Mesothelial cell of epicardium (in vitro differentiated cells): ENCODE data around the gene SHISA7. TPM values are rescaled to one million over a fixed set of nuclear protein-coding genes. Genes with fewer than 3 reads are reported as not detected.

ENCODE experiments used
- DNase-seq, 2 experiments: peaks; one replicate each; pipeline ENCODE4 v3.0.0; 2021; ENCODE audit warnings: low spot score in 2 of 2; ENCODE audit not compliant: unreplicated experiment in 2 of 2
- H3K27ac Mint-ChIP-seq: 2 replicates; pipeline ENCODE4 v1.8.0; 2021; ENCODE audit warnings: mixed read lengths
- H3K27me3 Mint-ChIP-seq: 2 replicates; pipeline ENCODE4 v1.8.0; 2021; ENCODE audit warnings: low read depth, mixed read lengths
- H3K36me3 Mint-ChIP-seq: 2 replicates; pipeline ENCODE4 v1.8.0; 2021; ENCODE audit warnings: mixed read lengths
- H3K4me1 Mint-ChIP-seq: 2 replicates; pipeline ENCODE4 v1.8.0; 2021; ENCODE audit warnings: mixed read lengths
- H3K4me3 Mint-ChIP-seq: 2 replicates; pipeline ENCODE4 v1.8.0; 2021; ENCODE audit warnings: mild to moderate bottlenecking, moderate library complexity, mixed read lengths
- H3K9me3 Mint-ChIP-seq: 2 replicates; pipeline ENCODE4 v1.8.0; 2021; ENCODE audit warnings: mixed read lengths
- CTCF ChIP-seq: fragments of 200-600 bp; sonication (generic); IDR thresholded peaks from one replicate; pipeline ENCODE4 v1.5.0; 2021; ENCODE audit warnings: antibody characterized with exemption; ENCODE audit not compliant: unreplicated experiment
- total RNA-seq: library from RNA; stranded (reverse); gene quantifications from 3 replicates; pipeline ENCODE4 v1.2.1, GENCODE V29; 2021

SHISA7 gene
- total RNA-seq, 1 donor from 2014 or later = 0.04 TPM

GRCh38 chr19:55436847-55437246 is 6.3 kb downstream of the SHISA7 start:
- H3K27ac Mint-ChIP-seq = no peak overlapping the region
- peaks cover 51% of the 10 kb centered on the region for H3K27me3 Mint-ChIP-seq
- no peak for DNase-seq

GRCh38 chr19:55435020-55435419 is 8.1 kb downstream of the SHISA7 start:
- Mint-ChIP-seq H3K4me3 (no peak overlapping the region), H3K27me3 (peaks cover 33% of the 10 kb centered on the region), H3K4me1 (peaks cover 4% of the 10 kb centered on the region), H3K9me3 (peaks cover 5% of the 10 kb centered on the region), H3K27ac (no peak overlapping the region), H3K36me3 (no peaks in the 10 kb centered on the region)
- TF ChIP-seq CTCF = no peak
- DNase-seq = no peak

More at GRCh38 chr19:55436847-55437246, 6.3 kb downstream of the SHISA7 start:
- Mint-ChIP-seq H3K9me3 (no peaks in the 10 kb centered on the region), H3K4me1 (peaks cover 13% of the 10 kb centered on the region), H3K36me3 (no peaks in the 10 kb centered on the region), H3K4me3 (no peak overlapping the region)
- TF ChIP-seq CTCF = no peak

GRCh38 chr19:55434356-55434919 is 8.7 kb downstream of the SHISA7 start:
- Mint-ChIP-seq H3K4me3 (no peak overlapping the region), H3K9me3 (peaks cover 5% of the 10 kb centered on the region), H3K27ac (no peak overlapping the region), H3K27me3 (peaks cover 28% of the 10 kb centered on the region), H3K4me1 (peaks cover 3% of the 10 kb centered on the region), H3K36me3 (no peaks in the 10 kb centered on the region)
- no peak for TF ChIP-seq CTCF
- DNase-seq = no peak

- DNase-seq = no peak
- Mint-ChIP-seq H3K36me3 (no peaks in the 10 kb centered on the region), H3K4me1 (no peaks in the 10 kb centered on the region), H3K27me3 (peaks cover 21% of the 10 kb centered on the region), H3K27ac (no peak overlapping the region), H3K9me3 (peaks cover 5% of the 10 kb centered on the region), H3K4me3 (no peak overlapping the region)
- no peak for TF ChIP-seq CTCF
These were observed 9.8 kb downstream of the SHISA7 start for GRCh38 chr19:55433292-55433691.

GRCh38 chr19:55432241-55432959 is 10.7 kb downstream of the SHISA7 start:
- no peak for TF ChIP-seq CTCF
- DNase-seq = no peak
- Mint-ChIP-seq H3K27me3 (peaks cover 16% of the 10 kb centered on the region), H3K9me3 (peaks cover 5% of the 10 kb centered on the region), H3K27ac (no peak overlapping the region), H3K4me3 (no peak overlapping the region), H3K36me3 (no peaks in the 10 kb centered on the region), H3K4me1 (no peaks in the 10 kb centered on the region)
